ENCODE data around the gene GMPPA. TPM values are rescaled to one million over a fixed set of nuclear protein-coding genes. Genes with fewer than 3 reads are reported as not detected.
A peak's percentile ranks its signal among the peaks of the same experiment; 100 is the strongest.

The GMPPA gene
- total RNA-seq, 4 donors from 2014 or later, result 16.2 to 32.6 (median 19.9) TPM

DNA sequence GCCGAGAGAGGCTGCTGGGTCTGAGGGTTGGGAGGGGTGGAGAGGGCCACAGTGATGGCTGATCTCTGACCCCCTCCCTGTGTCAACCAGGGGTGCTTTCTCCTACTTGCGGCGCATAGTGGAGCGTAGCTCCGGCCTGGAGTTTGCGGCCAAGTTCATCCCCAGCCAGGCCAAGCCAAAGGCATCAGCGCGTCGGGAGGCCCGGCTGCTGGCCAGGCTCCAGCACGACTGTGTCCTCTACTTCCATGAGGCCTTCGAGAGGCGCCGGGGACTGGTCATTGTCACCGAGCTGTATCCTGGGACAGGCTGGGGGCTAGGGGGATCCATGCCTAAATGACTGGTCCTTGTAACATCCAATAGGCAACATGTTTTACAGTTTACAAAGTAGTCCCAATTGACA lies 20.9 kb upstream of the GMPPA start:
- intact Hi-C loops (cut with DNase I), result loop anchor here (5.0 kb wide), 1 partner anchor 54 kb away; no protein-coding TSS in a partner anchor
- TF ChIP-seq EP300 (IDR thresholded peaks at IDR 0.05) (no peak), POLR2AphosphoS5 (IDR thresholded peaks at IDR 0.05) (peak; percentile 13 to 23)
- TF ChIP-seq, protein P1, sequence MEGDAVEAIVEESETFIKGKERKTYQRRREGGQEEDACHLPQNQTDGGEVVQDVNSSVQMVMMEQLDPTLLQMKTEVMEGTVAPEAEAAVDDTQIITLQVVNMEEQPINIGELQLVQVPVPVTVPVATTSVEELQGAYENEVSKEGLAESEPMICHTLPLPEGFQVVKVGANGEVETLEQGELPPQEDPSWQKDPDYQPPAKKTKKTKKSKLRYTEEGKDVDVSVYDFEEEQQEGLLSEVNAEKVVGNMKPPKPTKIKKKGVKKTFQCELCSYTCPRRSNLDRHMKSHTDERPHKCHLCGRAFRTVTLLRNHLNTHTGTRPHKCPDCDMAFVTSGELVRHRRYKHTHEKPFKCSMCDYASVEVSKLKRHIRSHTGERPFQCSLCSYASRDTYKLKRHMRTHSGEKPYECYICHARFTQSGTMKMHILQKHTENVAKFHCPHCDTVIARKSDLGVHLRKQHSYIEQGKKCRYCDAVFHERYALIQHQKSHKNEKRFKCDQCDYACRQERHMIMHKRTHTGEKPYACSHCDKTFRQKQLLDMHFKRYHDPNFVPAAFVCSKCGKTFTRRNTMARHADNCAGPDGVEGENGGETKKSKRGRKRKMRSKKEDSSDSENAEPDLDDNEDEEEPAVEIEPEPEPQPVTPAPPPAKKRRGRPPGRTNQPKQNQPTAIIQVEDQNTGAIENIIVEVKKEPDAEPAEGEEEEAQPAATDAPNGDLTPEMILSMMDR (IDR thresholded peaks at IDR 0.05), result no peak
- H3K9me3 ChIP-seq, result no peaks in the 10 kb centered on the region
- no peak for DNase-seq (ENCODE audit: extremely low spot score)
- peaks cover 0 to 12% (median 2%) of the 10 kb centered on the region in 4 donors for H3K27me3 ChIP-seq
- no peak overlapping the region for H3K4me3 ChIP-seq
- H3K27ac ChIP-seq (replicated peaks in 1 of 4), result peak overlapping the region; percentile 60 to 99 (median 94)
- WGBS, result 67% methylated on average over 1 of the region's 15 CpGs
- H3K36me3 ChIP-seq, result peaks cover 30 to 87% (median 54%) of the 10 kb centered on the region in 4 donors
- peaks cover 8 to 58% (median 40%) of the 10 kb centered on the region in 4 donors for H3K4me1 ChIP-seq

GRCh38 chr2:219478916-219479315 lies 19.8 kb upstream of the GMPPA start:
- Histone ChIP-seq H3K9me3 (no peaks in the 10 kb centered on the region), H3K27ac (replicated peaks in 1 of 4) (peak overlapping the region in 3 of 4 donors; percentile 33 to 99 (median 94)), H3K36me3 (peaks cover 22 to 82% (median 55%) of the 10 kb centered on the region in 4 donors), H3K4me3 (no peak overlapping the region), H3K4me1 (peaks cover 9 to 60% (median 47%) of the 10 kb centered on the region in 4 donors), H3K27me3 (peaks cover 0 to 23% (median 4%) of the 10 kb centered on the region in 4 donors)
- intact Hi-C loops (cut with DNase I), result loop anchor here (5.0 kb wide), 1 partner anchor 53 kb away; no protein-coding TSS in a partner anchor
- WGBS, result 77% methylated on average over 5 of the region's 8 CpGs
- TF ChIP-seq POLR2AphosphoS5 (IDR thresholded peaks at IDR 0.05), result no peak
- TF ChIP-seq EP300 (IDR thresholded peaks at IDR 0.05), result no peak
- no peak for DNase-seq (ENCODE audit: extremely low spot score)

DNA sequence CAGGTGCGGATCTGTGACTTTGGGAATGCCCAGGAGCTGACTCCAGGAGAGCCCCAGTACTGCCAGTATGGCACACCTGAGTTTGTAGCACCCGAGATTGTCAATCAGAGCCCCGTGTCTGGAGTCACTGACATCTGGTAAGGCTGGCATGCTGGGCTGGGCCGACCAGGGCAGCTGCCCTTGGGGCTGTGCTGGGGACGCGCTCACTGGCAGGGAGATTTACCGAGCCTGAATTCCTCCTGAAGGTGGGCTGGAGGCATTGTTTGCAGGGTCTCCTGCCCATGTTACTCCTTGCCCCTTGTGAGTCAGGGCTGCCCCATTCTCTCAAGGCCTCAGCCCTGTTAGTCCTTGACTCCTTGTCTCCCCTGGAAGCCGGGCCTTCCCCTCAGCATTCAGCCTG lies 18.7 kb upstream of the GMPPA start:
- DNase-seq (ENCODE audit: extremely low spot score), result no peak
- peak overlapping the region in 3 of 4 donors; percentile 22 to 38 (median 30) for H3K27ac ChIP-seq (replicated peaks in 1 of 4)
- 88% methylated on average over 7 of the region's 8 CpGs for WGBS

DNA sequence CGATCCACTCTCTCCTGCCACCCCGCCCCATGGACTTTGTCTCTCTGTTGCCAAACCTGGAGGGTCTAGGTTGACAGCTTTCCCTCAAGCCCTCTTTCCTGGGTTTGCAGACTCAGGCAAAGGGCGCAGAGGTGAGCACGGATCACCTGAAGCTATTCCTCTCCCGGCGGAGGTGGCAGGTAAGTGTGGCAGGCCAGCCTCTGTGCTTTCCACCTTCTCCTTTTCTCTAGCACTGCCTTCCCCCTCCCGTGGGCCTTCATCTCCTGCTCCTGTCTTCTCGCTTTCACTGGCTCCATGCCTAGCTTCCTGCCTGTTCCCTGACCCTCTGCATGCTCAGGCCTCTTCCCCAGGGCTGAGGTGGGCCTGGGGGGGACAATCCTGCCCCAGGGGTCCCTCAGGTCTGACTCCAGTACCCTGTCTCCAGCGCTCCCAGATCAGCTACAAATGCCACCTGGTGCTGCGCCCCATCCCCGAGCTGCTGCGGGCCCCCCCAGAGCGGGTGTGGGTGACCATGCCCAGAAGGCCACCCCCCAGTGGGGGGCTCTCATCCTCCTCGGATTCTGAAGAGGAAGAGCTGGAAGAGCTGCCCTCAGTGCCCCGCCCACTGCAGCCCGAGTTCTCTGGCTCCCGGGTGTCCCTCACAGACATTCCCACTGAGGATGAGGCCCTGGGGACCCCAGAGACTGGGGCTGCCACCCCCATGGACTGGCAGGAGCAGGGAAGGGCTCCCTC lies 15.9 kb upstream of the GMPPA start:
- Histone ChIP-seq H3K27me3 (peaks cover 0 to 45% (median 9%) of the 10 kb centered on the region in 4 donors), H3K4me1 (peaks cover 14 to 32% (median 30%) of the 10 kb centered on the region in 4 donors), H3K27ac (replicated peaks in 1 of 4) (peak overlapping the region; percentile 31 to 72 (median 58)), H3K36me3 (peaks cover 18 to 93% (median 70%) of the 10 kb centered on the region in 4 donors), H3K9me3 (no peaks in the 10 kb centered on the region), H3K4me3 (no peak overlapping the region)
- no peak for DNase-seq (ENCODE audit: extremely low spot score)
- TF ChIP-seq, protein P1 (IDR thresholded peaks at IDR 0.05), result no peak
- TF ChIP-seq POLR2AphosphoS5 (IDR thresholded peaks at IDR 0.05) (no peak), EP300 (IDR thresholded peaks at IDR 0.05) (no peak), POLR2A (IDR thresholded peaks at IDR 0.05; ENCODE audit: low read depth) (no peak)
- 60% methylated on average over 9 of the region's 17 CpGs for WGBS
- intact Hi-C loops (cut with DNase I), result no loop called here

More for the DNA sequence above, 18.7 kb upstream of the GMPPA start:
- Histone ChIP-seq H3K9me3 (no peaks in the 10 kb centered on the region), H3K4me3 (no peak overlapping the region), H3K36me3 (peaks cover 21 to 81% (median 59%) of the 10 kb centered on the region in 4 donors), H3K27me3 (peaks cover 0 to 33% (median 9%) of the 10 kb centered on the region in 4 donors), H3K4me1 (peaks cover 20 to 60% (median 57%) of the 10 kb centered on the region in 4 donors)
- no peak for TF ChIP-seq POLR2AphosphoS5 (IDR thresholded peaks at IDR 0.05)
- no peak for TF ChIP-seq EP300 (IDR thresholded peaks at IDR 0.05)
- no peak for TF ChIP-seq POLR2A (IDR thresholded peaks at IDR 0.05; ENCODE audit: low read depth)
- TF ChIP-seq, protein P1 (IDR thresholded peaks at IDR 0.05), result no peak
- intact Hi-C loops (cut with DNase I), result no loop called here

Data from esophagus muscularis mucosa (tissue), 4 donors.